ENCODE results near the gene LOC101059915.
"Not testable (repeated sequence)": the region's sequence is repeated elsewhere in the genome, so short reads cannot be mapped to it uniquely, and the experiment has no call there.

Gene LOC101059915

GRCh38 chrX:71659342-71659741, 8.0 kb upstream of the LOC101059915 start:
- no peak for DNase-seq (ENCODE audit: low spot score in 2 of 2)
- no peaks in the 10 kb centered on the region for H3K27me3 ChIP-seq
- no peaks in the 10 kb centered on the region for H3K4me1 ChIP-seq
- H3K27ac ChIP-seq = no peak overlapping the region
- TF ChIP-seq, protein P1, sequence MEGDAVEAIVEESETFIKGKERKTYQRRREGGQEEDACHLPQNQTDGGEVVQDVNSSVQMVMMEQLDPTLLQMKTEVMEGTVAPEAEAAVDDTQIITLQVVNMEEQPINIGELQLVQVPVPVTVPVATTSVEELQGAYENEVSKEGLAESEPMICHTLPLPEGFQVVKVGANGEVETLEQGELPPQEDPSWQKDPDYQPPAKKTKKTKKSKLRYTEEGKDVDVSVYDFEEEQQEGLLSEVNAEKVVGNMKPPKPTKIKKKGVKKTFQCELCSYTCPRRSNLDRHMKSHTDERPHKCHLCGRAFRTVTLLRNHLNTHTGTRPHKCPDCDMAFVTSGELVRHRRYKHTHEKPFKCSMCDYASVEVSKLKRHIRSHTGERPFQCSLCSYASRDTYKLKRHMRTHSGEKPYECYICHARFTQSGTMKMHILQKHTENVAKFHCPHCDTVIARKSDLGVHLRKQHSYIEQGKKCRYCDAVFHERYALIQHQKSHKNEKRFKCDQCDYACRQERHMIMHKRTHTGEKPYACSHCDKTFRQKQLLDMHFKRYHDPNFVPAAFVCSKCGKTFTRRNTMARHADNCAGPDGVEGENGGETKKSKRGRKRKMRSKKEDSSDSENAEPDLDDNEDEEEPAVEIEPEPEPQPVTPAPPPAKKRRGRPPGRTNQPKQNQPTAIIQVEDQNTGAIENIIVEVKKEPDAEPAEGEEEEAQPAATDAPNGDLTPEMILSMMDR (IDR thresholded peaks at IDR 0.05) = no peak
- H3K4me3 ChIP-seq = no peak overlapping the region
- no peaks in the 10 kb centered on the region for H3K9me3 ChIP-seq
- intact Hi-C loops (cut with DNase I) = no loop called here
- H3K36me3 ChIP-seq = no peaks in the 10 kb centered on the region

DNA sequence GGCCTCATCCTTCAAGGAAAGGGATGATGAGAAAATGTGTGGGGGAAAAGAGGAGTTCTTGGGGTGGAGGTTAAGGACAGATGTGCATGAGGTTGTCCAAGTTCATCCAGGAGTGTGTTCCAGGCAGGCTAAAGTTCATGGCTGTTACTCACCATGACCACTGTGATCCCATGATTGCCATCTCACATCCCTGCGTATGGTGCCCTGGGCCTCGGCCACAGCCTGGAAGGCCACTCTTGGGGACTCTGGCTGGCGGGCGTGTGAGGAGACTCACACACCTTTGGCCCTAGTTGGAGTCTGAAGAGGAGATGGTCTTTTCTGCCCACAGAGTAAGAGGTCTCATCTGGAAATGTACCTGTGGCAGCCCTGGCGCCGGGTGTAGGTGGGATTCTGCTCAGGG, 7.4 kb upstream of the LOC101059915 start:
- intact Hi-C loops (cut with DNase I) = no loop called here
- TF ChIP-seq, protein P1 (IDR thresholded peaks at IDR 0.05) = no peak

GRCh38 chrX:71660562-71661416, 6.6 kb upstream of the LOC101059915 start:
- Histone ChIP-seq H3K4me1 (no peaks in the 10 kb centered on the region), H3K9me3 (no peaks in the 10 kb centered on the region), H3K4me3 (no peak overlapping the region), H3K27me3 (no peaks in the 10 kb centered on the region), H3K36me3 (no peaks in the 10 kb centered on the region), H3K27ac (no peak overlapping the region)
- intact Hi-C loops (cut with DNase I) = no loop called here
- no peak for DNase-seq (ENCODE audit: low spot score in 2 of 2)
- TF ChIP-seq, protein P1 (IDR thresholded peaks at IDR 0.05) = no peak

More for the DNA sequence above, 7.4 kb upstream of the LOC101059915 start:
- Histone ChIP-seq H3K27me3 (no peaks in the 10 kb centered on the region), H3K4me3 (no peak overlapping the region), H3K36me3 (no peaks in the 10 kb centered on the region), H3K27ac (no peak overlapping the region), H3K4me1 (no peaks in the 10 kb centered on the region), H3K9me3 (no peaks in the 10 kb centered on the region)
- no peak for DNase-seq (ENCODE audit: low spot score in 2 of 2)

GRCh38 chrX:71661919-71662318, 5.4 kb upstream of the LOC101059915 start:
- no peak overlapping the region for H3K4me3 ChIP-seq
- H3K4me1 ChIP-seq = no peaks in the 10 kb centered on the region
- TF ChIP-seq, protein P1 (IDR thresholded peaks at IDR 0.05) = no peak
- H3K9me3 ChIP-seq = no peaks in the 10 kb centered on the region
- no peak overlapping the region for H3K27ac ChIP-seq
- H3K36me3 ChIP-seq = no peaks in the 10 kb centered on the region
- no peak for DNase-seq (ENCODE audit: low spot score in 2 of 2)
- H3K27me3 ChIP-seq = no peaks in the 10 kb centered on the region
- intact Hi-C loops (cut with DNase I) = no loop called here

DNA sequence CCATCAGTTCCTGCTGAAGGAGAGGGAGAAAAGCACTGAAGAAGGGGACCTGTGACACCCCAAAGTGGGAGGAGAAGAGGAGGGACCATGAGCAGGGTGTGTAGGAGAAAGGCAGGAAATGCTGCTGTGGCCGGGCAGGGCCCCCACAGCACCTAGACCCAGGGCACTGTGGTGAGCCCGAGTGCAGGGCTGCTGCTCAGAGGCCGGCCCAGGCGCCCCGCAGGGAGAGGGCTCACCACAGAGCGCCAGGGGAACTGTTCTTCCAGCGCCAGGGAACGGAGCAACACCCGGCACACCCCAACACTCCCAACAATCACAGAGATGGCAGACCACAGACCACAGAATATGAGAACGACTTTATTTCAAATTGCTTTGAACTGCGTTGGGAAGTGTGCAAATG, 4.7 kb upstream of the LOC101059915 start:
- DNase-seq (ENCODE audit: low spot score in 2 of 2); H3K27ac ChIP-seq; H3K27me3 ChIP-seq; H3K4me3 ChIP-seq; intact Hi-C loops (cut with DNase I); H3K9me3 ChIP-seq; H3K4me1 ChIP-seq; H3K36me3 ChIP-seq: not testable (repeated sequence)

- H3K4me1 ChIP-seq; H3K36me3 ChIP-seq; H3K9me3 ChIP-seq; H3K27me3 ChIP-seq; H3K27ac ChIP-seq; DNase-seq (ENCODE audit: low spot score in 2 of 2); H3K4me3 ChIP-seq; intact Hi-C loops (cut with DNase I): not testable (repeated sequence)
Observed at GRCh38 chrX:71663238-71663637, 4.1 kb upstream of the LOC101059915 start.

Measured in ascending aorta (tissue), 2 donors.